ENCODE results near the gene BCO1.

GRCh38 chr16:81318711-81319110, 80.2 kb downstream of the BCO1 start:
- no peak for TF ChIP-seq POLR2AphosphoS5 (IDR thresholded peaks at IDR 0.05)
- TF ChIP-seq CTCF (IDR thresholded peaks at IDR 0.05) = no peak
